GM23338 (cell line): Measurements from ENCODE around the gene CLDN6. TPM values are rescaled to one million over a fixed set of nuclear protein-coding genes. Genes with fewer than 3 reads are reported as not detected.

ENCODE experiments used
- ATAC-seq: fragments of 200-7000 bp; cut with Tn5 transposase; 3 replicates; pipeline ENCODE4 v1.9.1; 2020
- DNase-seq: peaks from one replicate; pipeline ENCODE4 v3.0.0-alpha.2; 2015; ENCODE audit warnings: low spot score
- H2AFZ ChIP-seq: fragments of 200-600 bp; sonication (generic); 2 replicates; pipeline ENCODE4 v1.8.0; 2016; ENCODE audit warnings: antibody characterized with exemption, mild to moderate bottlenecking, moderate library complexity
- H3F3A ChIP-seq: fragments of 200-600 bp; sonication (generic); replicated peaks from 2 replicates; pipeline ENCODE4 v1.8.0; 2017; ENCODE audit warnings: antibody characterized with exemption, mixed run types, low read depth
- H3K27ac ChIP-seq: fragments of 200-600 bp; sonication (generic); 2 replicates; pipeline ENCODE4 v1.6.1; 2016; ENCODE audit warnings: low read depth
- H3K27me3 ChIP-seq: fragments of 200-600 bp; sonication (generic); 2 replicates; pipeline ENCODE4 v1.8.0; 2016; ENCODE audit warnings: mild to moderate bottlenecking, mixed run types, moderate library complexity; ENCODE audit not compliant: insufficient read depth
- H3K36me3 ChIP-seq: fragments of 200-600 bp; sonication (generic); 2 replicates; pipeline ENCODE4 v1.8.0; 2016; ENCODE audit warnings: mild to moderate bottlenecking; ENCODE audit not compliant: insufficient read depth
- H3K4me1 ChIP-seq: fragments of 200-600 bp; sonication (generic); 2 replicates; pipeline ENCODE4 v1.8.0; 2016; ENCODE audit warnings: mild to moderate bottlenecking, moderate library complexity; ENCODE audit not compliant: insufficient read depth
- H3K4me2 ChIP-seq: fragments of 200-600 bp; sonication (generic); 2 replicates; pipeline ENCODE4 v1.7.1; 2017; ENCODE audit warnings: mixed run types
- H3K4me3 ChIP-seq: fragments of 200-600 bp; sonication (generic); 2 replicates; pipeline ENCODE4 v1.6.1; 2016; ENCODE audit warnings: mixed run types
- H3K79me2 ChIP-seq: fragments of 200-600 bp; sonication (generic); replicated peaks from 2 replicates; pipeline ENCODE4 v1.8.0; 2017; ENCODE audit warnings: mild to moderate bottlenecking; ENCODE audit not compliant: insufficient read depth
- H3K9me2 ChIP-seq: fragments of 200-600 bp; sonication (generic); 2 replicates; pipeline ENCODE4 v1.8.0; 2017; ENCODE audit not compliant: insufficient read depth
- H4K20me1 ChIP-seq: fragments of 200-600 bp; sonication (generic); replicated peaks from 2 replicates; pipeline ENCODE4 v1.8.0; 2017; ENCODE audit warnings: mild to moderate bottlenecking; ENCODE audit not compliant: insufficient read depth
- H3K27ac Mint-ChIP-seq: 2 replicates; pipeline ENCODE4 v1.8.0; 2020; ENCODE audit warnings: inconsistent platforms, mild to moderate bottlenecking, moderate library complexity, mixed read lengths
- H3K27me3 Mint-ChIP-seq: 3 replicates; pipeline ENCODE4 v1.8.0; 2022; ENCODE audit warnings: low read depth, mild to moderate bottlenecking, moderate library complexity, mixed read lengths, inconsistent platforms; ENCODE audit not compliant: insufficient read depth, poor library complexity
- H3K36me3 Mint-ChIP-seq: 3 replicates; pipeline ENCODE4 v1.8.0; 2021; ENCODE audit warnings: low read depth, mild to moderate bottlenecking, inconsistent platforms, moderate library complexity, mixed read lengths
- H3K4me1 Mint-ChIP-seq: 3 replicates; pipeline ENCODE4 v1.8.0; 2020; ENCODE audit warnings: mild to moderate bottlenecking, inconsistent platforms, mixed read lengths
- H3K4me3 Mint-ChIP-seq: 3 replicates; pipeline ENCODE4 v1.8.0; 2021; ENCODE audit warnings: moderate library complexity, mild to moderate bottlenecking, inconsistent platforms, mixed read lengths
- H3K9me3 Mint-ChIP-seq: 3 replicates; pipeline ENCODE4 v1.8.0; 2020; ENCODE audit warnings: moderate library complexity, mild to moderate bottlenecking, inconsistent platforms, mixed read lengths
- CREB1 ChIP-seq: fragments of 250-450 bp; sonication (Bioruptor Pico); IDR thresholded peaks from 2 replicates; pipeline ENCODE4 v1.5.0; 2020; ENCODE audit warnings: low read depth, mild to moderate bottlenecking, moderate library complexity
- EZH2 ChIP-seq: fragments of 200-600 bp; sonication (generic); IDR thresholded peaks from one replicate; pipeline ENCODE4 v1.8.0; 2017; ENCODE audit warnings: antibody characterized with exemption, mild to moderate bottlenecking, low read depth; ENCODE audit not compliant: unreplicated experiment
- EZH2phosphoT487 ChIP-seq: fragments of 200-600 bp; sonication (generic); IDR thresholded peaks from one replicate; pipeline ENCODE4 v1.8.1; 2018; ENCODE audit warnings: antibody characterized with exemption; ENCODE audit not compliant: unreplicated experiment
- JUNB ChIP-seq: IDR thresholded peaks from one replicate; pipeline ENCODE4 v1.6.1; 2016; ENCODE audit warnings: antibody characterized with exemption; ENCODE audit not compliant: unreplicated experiment
- NANOG ChIP-seq: IDR thresholded peaks from 2 replicates; pipeline ENCODE4 v1.6.1; 2016; ENCODE audit warnings: antibody characterized with exemption, borderline replicate concordance
- POLR2AphosphoS5 ChIP-seq: IDR thresholded peaks from 2 replicates; pipeline ENCODE4 v1.6.1; 2016; ENCODE audit warnings: antibody characterized with exemption, low read depth
- REST ChIP-seq: IDR thresholded peaks from one replicate; pipeline ENCODE4 v1.6.1; 2018; ENCODE audit warnings: antibody characterized with exemption; ENCODE audit not compliant: unreplicated experiment
- STAT1 ChIP-seq: IDR thresholded peaks from one replicate; pipeline ENCODE4 v1.6.1; 2016; ENCODE audit warnings: antibody characterized with exemption; ENCODE audit not compliant: unreplicated experiment
- ZNF114 ChIP-seq: fragments of 250-450 bp; sonication (Bioruptor Pico); IDR thresholded peaks from 2 replicates; pipeline ENCODE4 v1.5.0; 2020; ENCODE audit warnings: mild to moderate bottlenecking, moderate library complexity
- ZNF331 ChIP-seq: fragments of 250-450 bp; sonication (Bioruptor Pico); IDR thresholded peaks from 2 replicates; pipeline ENCODE4 v1.5.0; 2020; ENCODE audit warnings: low read depth, mild to moderate bottlenecking, moderate library complexity
- polyA plus RNA-seq: library from polyadenylated mRNA; unstranded; fragments of >200 nt; fragmentation: Nextera tagmentation; extraction: Ambion mirVana; gene quantifications from 2 replicates; pipeline ENCODE4 v1.2.1, GENCODE V29; 2016
- total RNA-seq: library from RNA; depleted of rRNA; stranded (reverse); fragments of >200 nt; shearing (Covaris generic); gene quantifications from 2 replicates; pipeline ENCODE4 v1.2.3, GENCODE V29; 2014
- TF ChIP-seq, protein P1 (sequence below), 2 experiments: fragments of 200-600 bp in 1 of 2; sonication (generic) in 1 of 2; conservative IDR thresholded peaks; 2 replicates each; pipeline versions ENCODE4 v1.5.1 to v1.6.1; 2016 to 2017; ENCODE audit warnings: antibody characterized with exemption in 2 of 2, low read depth in 2 of 2, mild to moderate bottlenecking in 2 of 2, moderate library complexity in 1 of 2
- TF ChIP-seq, protein P2 (sequence below): IDR thresholded peaks from 2 replicates; pipeline ENCODE4 v1.6.1; 2016; ENCODE audit warnings: antibody characterized with exemption
- TF ChIP-seq, protein P3 (sequence below): fragments of 250-450 bp; sonication (Bioruptor Pico); IDR thresholded peaks from 2 replicates; pipeline ENCODE4 v1.5.0; 2020; ENCODE audit warnings: mild to moderate bottlenecking, moderate library complexity

CLDN6 gene
- total and polyA plus RNA-seq, 2 experiments from 2014 or later = 537 to 1,028 TPM

- DNase-seq = peak; percentile 66
- peaks cover 61% of the 10 kb centered on the region for H3F3A ChIP-seq
- H3K4me3 ChIP-seq = peak overlapping the region; percentile 85
- H4K20me1 ChIP-seq = peaks cover 20% of the 10 kb centered on the region
- Mint-ChIP-seq H3K4me3 (peak overlapping the region; percentile 96), H3K27me3 (peaks cover 45% of the 10 kb centered on the region), H3K36me3 (peaks cover 44% of the 10 kb centered on the region), H3K9me3 (no peaks in the 10 kb centered on the region; the same call in 1 of the 3 replicates), H3K4me1 (peaks cover 31% of the 10 kb centered on the region), H3K27ac (peak overlapping the region; percentile 98)
- peak overlapping the region; percentile 99 for H3K27ac ChIP-seq
- no peaks in the 10 kb centered on the region; the same call in 1 of the 2 replicates for H3K27me3 ChIP-seq
- H3K79me2 ChIP-seq = peaks cover 17% of the 10 kb centered on the region; the same call in 1 of the 2 replicates
- no peak for TF ChIP-seq REST
- TF ChIP-seq, protein P1, sequence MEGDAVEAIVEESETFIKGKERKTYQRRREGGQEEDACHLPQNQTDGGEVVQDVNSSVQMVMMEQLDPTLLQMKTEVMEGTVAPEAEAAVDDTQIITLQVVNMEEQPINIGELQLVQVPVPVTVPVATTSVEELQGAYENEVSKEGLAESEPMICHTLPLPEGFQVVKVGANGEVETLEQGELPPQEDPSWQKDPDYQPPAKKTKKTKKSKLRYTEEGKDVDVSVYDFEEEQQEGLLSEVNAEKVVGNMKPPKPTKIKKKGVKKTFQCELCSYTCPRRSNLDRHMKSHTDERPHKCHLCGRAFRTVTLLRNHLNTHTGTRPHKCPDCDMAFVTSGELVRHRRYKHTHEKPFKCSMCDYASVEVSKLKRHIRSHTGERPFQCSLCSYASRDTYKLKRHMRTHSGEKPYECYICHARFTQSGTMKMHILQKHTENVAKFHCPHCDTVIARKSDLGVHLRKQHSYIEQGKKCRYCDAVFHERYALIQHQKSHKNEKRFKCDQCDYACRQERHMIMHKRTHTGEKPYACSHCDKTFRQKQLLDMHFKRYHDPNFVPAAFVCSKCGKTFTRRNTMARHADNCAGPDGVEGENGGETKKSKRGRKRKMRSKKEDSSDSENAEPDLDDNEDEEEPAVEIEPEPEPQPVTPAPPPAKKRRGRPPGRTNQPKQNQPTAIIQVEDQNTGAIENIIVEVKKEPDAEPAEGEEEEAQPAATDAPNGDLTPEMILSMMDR (conservative IDR thresholded peaks at IDR 0.05; ENCODE audit: low read depth in 2 of 2) = no peak
- no peak for TF ChIP-seq ZNF114
- TF ChIP-seq EZH2phosphoT487 = no peak
- TF ChIP-seq, protein P2, sequence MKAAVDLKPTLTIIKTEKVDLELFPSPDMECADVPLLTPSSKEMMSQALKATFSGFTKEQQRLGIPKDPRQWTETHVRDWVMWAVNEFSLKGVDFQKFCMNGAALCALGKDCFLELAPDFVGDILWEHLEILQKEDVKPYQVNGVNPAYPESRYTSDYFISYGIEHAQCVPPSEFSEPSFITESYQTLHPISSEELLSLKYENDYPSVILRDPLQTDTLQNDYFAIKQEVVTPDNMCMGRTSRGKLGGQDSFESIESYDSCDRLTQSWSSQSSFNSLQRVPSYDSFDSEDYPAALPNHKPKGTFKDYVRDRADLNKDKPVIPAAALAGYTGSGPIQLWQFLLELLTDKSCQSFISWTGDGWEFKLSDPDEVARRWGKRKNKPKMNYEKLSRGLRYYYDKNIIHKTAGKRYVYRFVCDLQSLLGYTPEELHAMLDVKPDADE = no peak
- no peak for TF ChIP-seq JUNB
- TF ChIP-seq ZNF331 (CRISPR knock-in tag) = no peak
- no peak for TF ChIP-seq POLR2AphosphoS5
- TF ChIP-seq STAT1 = no peak
- TF ChIP-seq CREB1 (CRISPR knock-in tag) = no peak
- no peak for TF ChIP-seq NANOG
- TF ChIP-seq EZH2 = no peak
- TF ChIP-seq, protein P3, sequence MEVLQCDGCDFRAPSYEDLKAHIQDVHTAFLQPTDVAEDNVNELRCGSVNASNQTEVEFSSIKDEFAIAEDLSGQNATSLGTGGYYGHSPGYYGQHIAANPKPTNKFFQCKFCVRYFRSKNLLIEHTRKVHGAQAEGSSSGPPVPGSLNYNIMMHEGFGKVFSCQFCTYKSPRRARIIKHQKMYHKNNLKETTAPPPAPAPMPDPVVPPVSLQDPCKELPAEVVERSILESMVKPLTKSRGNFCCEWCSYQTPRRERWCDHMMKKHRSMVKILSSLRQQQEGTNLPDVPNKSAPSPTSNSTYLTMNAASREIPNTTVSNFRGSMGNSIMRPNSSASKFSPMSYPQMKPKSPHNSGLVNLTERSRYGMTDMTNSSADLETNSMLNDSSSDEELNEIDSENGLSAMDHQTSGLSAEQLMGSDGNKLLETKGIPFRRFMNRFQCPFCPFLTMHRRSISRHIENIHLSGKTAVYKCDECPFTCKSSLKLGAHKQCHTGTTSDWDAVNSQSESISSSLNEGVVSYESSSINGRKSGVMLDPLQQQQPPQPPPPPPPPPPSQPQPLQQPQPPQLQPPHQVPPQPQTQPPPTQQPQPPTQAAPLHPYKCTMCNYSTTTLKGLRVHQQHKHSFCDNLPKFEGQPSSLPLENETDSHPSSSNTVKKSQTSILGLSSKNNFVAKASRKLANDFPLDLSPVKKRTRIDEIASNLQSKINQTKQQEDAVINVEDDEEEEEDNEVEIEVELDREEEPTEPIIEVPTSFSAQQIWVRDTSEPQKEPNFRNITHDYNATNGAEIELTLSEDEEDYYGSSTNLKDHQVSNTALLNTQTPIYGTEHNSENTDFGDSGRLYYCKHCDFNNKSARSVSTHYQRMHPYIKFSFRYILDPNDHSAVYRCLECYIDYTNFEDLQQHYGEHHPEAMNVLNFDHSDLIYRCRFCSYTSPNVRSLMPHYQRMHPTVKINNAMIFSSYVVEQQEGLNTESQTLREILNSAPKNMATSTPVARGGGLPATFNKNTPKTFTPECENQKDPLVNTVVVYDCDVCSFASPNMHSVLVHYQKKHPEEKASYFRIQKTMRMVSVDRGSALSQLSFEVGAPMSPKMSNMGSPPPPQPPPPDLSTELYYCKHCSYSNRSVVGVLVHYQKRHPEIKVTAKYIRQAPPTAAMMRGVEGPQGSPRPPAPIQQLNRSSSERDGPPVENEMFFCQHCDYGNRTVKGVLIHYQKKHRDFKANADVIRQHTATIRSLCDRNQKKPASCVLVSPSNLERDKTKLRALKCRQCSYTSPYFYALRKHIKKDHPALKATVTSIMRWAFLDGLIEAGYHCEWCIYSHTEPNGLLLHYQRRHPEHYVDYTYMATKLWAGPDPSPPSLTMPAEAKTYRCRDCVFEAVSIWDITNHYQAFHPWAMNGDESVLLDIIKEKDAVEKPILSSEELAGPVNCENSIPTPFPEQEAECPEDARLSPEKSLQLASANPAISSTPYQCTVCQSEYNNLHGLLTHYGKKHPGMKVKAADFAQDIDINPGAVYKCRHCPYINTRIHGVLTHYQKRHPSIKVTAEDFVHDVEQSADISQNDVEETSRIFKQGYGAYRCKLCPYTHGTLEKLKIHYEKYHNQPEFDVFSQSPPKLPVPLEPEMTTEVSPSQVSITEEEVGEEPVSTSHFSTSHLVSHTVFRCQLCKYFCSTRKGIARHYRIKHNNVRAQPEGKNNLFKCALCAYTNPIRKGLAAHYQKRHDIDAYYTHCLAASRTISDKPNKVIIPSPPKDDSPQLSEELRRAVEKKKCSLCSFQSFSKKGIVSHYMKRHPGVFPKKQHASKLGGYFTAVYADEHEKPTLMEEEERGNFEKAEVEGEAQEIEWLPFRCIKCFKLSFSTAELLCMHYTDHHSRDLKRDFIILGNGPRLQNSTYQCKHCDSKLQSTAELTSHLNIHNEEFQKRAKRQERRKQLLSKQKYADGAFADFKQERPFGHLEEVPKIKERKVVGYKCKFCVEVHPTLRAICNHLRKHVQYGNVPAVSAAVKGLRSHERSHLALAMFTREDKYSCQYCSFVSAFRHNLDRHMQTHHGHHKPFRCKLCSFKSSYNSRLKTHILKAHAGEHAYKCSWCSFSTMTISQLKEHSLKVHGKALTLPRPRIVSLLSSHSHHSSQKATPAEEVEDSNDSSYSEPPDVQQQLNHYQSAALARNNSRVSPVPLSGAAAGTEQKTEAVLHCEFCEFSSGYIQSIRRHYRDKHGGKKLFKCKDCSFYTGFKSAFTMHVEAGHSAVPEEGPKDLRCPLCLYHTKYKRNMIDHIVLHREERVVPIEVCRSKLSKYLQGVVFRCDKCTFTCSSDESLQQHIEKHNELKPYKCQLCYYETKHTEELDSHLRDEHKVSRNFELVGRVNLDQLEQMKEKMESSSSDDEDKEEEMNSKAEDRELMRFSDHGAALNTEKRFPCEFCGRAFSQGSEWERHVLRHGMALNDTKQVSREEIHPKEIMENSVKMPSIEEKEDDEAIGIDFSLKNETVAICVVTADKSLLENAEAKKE (CRISPR knock-in tag) = no peak
- no peaks in the 10 kb centered on the region for H3K9me2 ChIP-seq
- no peak for ATAC-seq
- H2AFZ ChIP-seq = no peak overlapping the region
- H3K4me1 ChIP-seq = peaks cover 37% of the 10 kb centered on the region
- H3K36me3 ChIP-seq = no peaks in the 10 kb centered on the region
- peak overlapping the region; percentile 97 for H3K4me2 ChIP-seq
These were observed 5.4 kb upstream of the CLDN6 start for GRCh38 chr16:3023415-3023668.
